HG03565 (cell line): ENCODE measurements around the gene DUSP10.

Experiments used
- ATAC-seq: cut with Tn5 transposase; IDR thresholded peaks from one replicate; pipeline ENCODE4 v1.9.1; 2021; ENCODE audit warnings: mild to moderate bottlenecking, moderate library complexity; ENCODE audit not compliant: unreplicated experiment

Gene DUSP10

GRCh38 chr1:221715321-221716169 lies 26.3 kb downstream of the DUSP10 start:
- ATAC-seq: no peak

GRCh38 chr1:221714227-221715152 lies 27.4 kb downstream of the DUSP10 start:
- no peak for ATAC-seq

- peak; percentile 37 for ATAC-seq
Measured at GRCh38 chr1:221712776-221713431, 29.0 kb downstream of the DUSP10 start.

GRCh38 chr1:221712198-221712684 lies 29.6 kb downstream of the DUSP10 start:
- peak; percentile 48 for ATAC-seq

- ATAC-seq: no peak
Measured at GRCh38 chr1:221711656-221712055, 30.2 kb downstream of the DUSP10 start.

GRCh38 chr1:221711063-221711577 lies 30.8 kb downstream of the DUSP10 start:
- no peak for ATAC-seq

- ATAC-seq: no peak
Measured at GRCh38 chr1:221709854-221710253, 32.0 kb downstream of the DUSP10 start.

GRCh38 chr1:221708987-221709386 lies 32.9 kb downstream of the DUSP10 start:
- ATAC-seq: peak; percentile 30

GRCh38 chr1:221708076-221708571 lies 33.8 kb downstream of the DUSP10 start:
- ATAC-seq: peak; percentile 50

- ATAC-seq: no peak
Measured at GRCh38 chr1:221706876-221707582, 34.9 kb downstream of the DUSP10 start.

- no peak for ATAC-seq
Measured at GRCh38 chr1:221706191-221706590, 35.7 kb downstream of the DUSP10 start.

- ATAC-seq: no peak
Measured at GRCh38 chr1:221704306-221704705, 37.6 kb downstream of the DUSP10 start.

- no peak for ATAC-seq
Measured at GRCh38 chr1:221701570-221702186, 40.2 kb downstream of the DUSP10 start.

GRCh38 chr1:221700948-221701347 lies 40.9 kb downstream of the DUSP10 start:
- no peak for ATAC-seq

GRCh38 chr1:221700536-221700935 lies 41.4 kb downstream of the DUSP10 start:
- no peak for ATAC-seq

GRCh38 chr1:221699978-221700519 lies 41.8 kb downstream of the DUSP10 start:
- ATAC-seq: no peak

- ATAC-seq: no peak
Measured at GRCh38 chr1:221699577-221699976, 42.3 kb downstream of the DUSP10 start.

- no peak for ATAC-seq
Measured at GRCh38 chr1:221698579-221699349, 43.1 kb downstream of the DUSP10 start.
